ENCODE measurements around the gene FAM168A.

- TF ChIP-seq, protein P1, sequence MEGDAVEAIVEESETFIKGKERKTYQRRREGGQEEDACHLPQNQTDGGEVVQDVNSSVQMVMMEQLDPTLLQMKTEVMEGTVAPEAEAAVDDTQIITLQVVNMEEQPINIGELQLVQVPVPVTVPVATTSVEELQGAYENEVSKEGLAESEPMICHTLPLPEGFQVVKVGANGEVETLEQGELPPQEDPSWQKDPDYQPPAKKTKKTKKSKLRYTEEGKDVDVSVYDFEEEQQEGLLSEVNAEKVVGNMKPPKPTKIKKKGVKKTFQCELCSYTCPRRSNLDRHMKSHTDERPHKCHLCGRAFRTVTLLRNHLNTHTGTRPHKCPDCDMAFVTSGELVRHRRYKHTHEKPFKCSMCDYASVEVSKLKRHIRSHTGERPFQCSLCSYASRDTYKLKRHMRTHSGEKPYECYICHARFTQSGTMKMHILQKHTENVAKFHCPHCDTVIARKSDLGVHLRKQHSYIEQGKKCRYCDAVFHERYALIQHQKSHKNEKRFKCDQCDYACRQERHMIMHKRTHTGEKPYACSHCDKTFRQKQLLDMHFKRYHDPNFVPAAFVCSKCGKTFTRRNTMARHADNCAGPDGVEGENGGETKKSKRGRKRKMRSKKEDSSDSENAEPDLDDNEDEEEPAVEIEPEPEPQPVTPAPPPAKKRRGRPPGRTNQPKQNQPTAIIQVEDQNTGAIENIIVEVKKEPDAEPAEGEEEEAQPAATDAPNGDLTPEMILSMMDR (IDR thresholded peaks at IDR 0.05) = no peak
- no peak for TF ChIP-seq POLR2A (IDR thresholded peaks at IDR 0.05)
Measured at GRCh38 chr11:73528013-73528412, 69.9 kb downstream of the FAM168A start.
